Measurements from ENCODE around the gene ATP2A2. TPM values are rescaled to one million over a fixed set of nuclear protein-coding genes. Genes with fewer than 3 reads are reported as not detected.
A peak's percentile ranks its signal among the peaks of the same experiment; 100 is the strongest.

The ATP2A2 gene
- polyA plus RNA-seq = 10 to 100 TPM; 29.6 to 88.1 (median 35.4) TPM

DNA sequence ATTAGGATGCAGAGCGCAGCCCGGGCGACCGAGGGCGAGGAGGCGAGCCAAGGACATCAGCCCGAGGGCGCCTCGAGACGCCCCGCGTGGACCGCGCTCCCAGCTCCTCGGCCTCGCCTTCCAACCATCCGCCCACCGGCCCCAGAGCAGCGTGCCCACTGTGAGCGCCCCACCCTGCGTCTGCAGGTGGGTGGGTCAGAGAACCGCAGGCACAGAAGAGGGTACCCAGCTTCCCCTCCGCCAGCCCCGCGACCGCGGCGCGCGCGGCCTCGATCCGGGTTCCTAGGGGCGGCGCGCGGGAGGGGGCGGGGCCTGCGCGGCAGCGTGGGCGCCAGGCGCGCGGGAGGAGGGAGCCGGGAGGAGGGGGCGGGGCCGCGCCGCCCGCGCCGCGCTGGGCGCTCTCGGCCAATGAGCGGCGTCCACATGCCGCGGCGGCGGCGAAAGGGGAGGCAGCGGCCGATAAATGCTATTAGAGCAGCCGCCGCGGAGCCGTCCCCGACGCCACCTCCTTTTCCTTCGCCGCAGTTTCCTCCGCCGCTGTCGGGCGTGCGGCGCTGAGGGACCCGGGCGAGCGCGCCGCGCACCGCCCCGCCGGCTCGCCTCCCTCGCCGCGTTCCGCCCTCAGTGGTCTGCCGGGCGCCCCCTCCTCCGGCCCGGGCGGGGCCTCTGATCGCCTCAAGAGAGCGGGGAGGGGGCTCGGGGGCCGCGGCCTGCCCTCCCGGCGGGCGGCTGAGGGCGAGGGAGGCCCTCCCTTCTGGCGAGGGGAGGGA, at the start of gene ATP2A2:
Gene ATP2A2 (plus strand): TSS at position 469 of the 770 bp plus-strand sequence. CDS start 543 bp downstream, outside the sequence.
- WGBS, 3 donors = 0 to 1% (median 0%) methylated on average over 56 to 102 of the region's 108 CpGs

GRCh38 chr12:110233212-110233903, 47.7 kb upstream of the ATP2A2 start:
- no peak overlapping the region for H3K27ac ChIP-seq (ENCODE audit: low read depth, low read length)
- 83 to 85% (median 83%) methylated on average over 6 of the region's 6 CpGs for WGBS, 3 donors

More for the DNA sequence above, at the start of gene ATP2A2:
- H3K27ac ChIP-seq (ENCODE audit: low read depth, low read length) = peak within 1 kb of the TSS; percentile 96

DNA sequence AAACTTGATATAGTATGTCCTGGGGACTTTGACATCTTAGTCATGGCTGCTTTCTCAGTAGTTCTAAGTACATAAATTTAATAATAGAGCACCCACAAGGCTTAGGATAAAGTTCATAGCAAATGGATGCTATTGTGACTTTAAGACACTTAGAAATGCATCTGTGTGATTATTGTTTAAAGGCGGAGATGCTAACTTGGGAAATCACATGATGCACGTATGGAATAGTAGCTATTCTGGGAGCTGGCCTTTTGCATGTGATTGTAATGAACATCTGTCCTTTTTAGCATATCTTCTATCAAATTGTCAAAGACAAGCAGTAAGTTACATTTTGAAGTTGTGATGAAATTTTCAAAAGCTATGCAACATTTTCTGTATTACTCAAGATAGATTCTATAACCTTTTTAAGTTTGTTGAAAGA, 46.7 kb upstream of the ATP2A2 start:
- WGBS, 3 donors = 30 to 40% (median 38%) methylated on average over 2 of the region's 2 CpGs
- no peak overlapping the region for H3K27ac ChIP-seq (ENCODE audit: low read depth, low read length)

DNA sequence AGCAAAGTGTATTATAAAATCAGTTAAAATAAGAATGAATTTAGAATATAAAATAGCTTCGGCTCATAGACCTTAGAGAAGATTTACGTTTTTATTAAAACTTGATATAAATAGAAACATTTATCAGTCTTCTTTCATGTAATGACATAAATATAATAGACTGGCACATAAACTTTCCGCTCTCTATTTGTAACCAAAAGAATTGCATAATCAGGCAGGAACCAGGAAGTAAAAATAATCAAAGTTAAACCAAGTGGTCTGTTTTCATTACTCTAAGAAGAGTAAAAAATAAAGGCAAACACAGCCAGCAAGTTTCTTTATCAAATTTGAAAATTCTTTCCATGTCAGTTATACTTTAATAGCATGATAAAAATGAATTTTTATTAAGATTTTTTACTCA, 46.3 kb upstream of the ATP2A2 start:
- WGBS, 3 donors = 10 to 20% (median 19%) methylated on average over 3 of the region's 3 CpGs
- no peak overlapping the region for H3K27ac ChIP-seq (ENCODE audit: low read depth, low read length)

- WGBS, 3 donors = 48 to 87% (median 68%) methylated on average over 1 of the region's 1 CpG
- H3K27ac ChIP-seq (ENCODE audit: low read depth, low read length) = no peak overlapping the region
Observed at GRCh38 chr12:110235383-110235782, 45.7 kb upstream of the ATP2A2 start.

- 82 to 96% (median 88%) methylated on average over 5 of the region's 5 CpGs for WGBS, 3 donors
- no peak overlapping the region for H3K27ac ChIP-seq (ENCODE audit: low read depth, low read length)
Observed at GRCh38 chr12:110243227-110243626, 37.8 kb upstream of the ATP2A2 start.

- 95 to 96% (median 96%) methylated on average over 12 of the region's 12 CpGs for WGBS, 3 donors
- no peak overlapping the region for H3K27ac ChIP-seq (ENCODE audit: low read depth, low read length)
Observed at GRCh38 chr12:110244372-110244771, 36.7 kb upstream of the ATP2A2 start.

- no peak overlapping the region for H3K27ac ChIP-seq (ENCODE audit: low read depth, low read length)
- 81 to 86% (median 81%) methylated on average over 8 of the region's 8 CpGs for WGBS, 3 donors
Observed at GRCh38 chr12:110244829-110245228, 36.2 kb upstream of the ATP2A2 start.

GRCh38 chr12:110245369-110245772, 35.7 kb upstream of the ATP2A2 start:
- WGBS, 3 donors = 70 to 86% (median 80%) methylated on average over 3 of the region's 3 CpGs
- H3K27ac ChIP-seq (ENCODE audit: low read depth, low read length) = no peak overlapping the region

DNA sequence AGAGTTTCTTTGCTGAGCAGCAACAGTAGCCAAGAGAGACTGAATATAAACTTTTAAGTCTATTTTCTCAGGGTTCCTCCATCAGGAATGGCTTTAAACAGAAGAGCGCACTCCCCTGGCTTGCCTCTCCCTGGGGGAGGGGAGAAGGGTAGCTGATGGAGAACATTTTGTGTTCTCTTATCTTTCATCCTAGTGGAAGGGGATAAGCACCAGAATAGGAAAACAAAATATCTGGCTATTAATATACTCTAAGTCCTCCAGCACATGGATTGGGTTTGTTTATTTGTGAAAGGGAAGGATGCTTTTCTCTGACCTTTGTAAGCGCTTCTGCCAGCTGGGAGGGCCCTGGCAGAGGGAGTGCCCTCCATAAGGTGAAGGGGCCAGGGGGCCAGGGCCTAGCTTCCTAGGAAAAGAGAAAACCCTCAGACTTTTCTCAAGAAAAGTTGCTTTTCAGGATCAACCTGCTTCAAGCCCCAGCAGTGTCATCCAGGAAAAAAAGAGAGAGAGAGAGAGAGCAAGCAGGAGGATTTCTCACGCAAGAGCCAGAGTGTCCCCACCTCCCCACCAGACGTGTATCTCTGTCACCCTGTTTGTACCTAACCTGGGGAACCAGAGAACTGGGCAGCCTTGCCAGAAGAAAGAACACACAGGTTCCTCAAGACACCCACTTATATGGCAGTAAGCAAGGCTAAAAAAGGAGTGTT, 34.3 kb upstream of the ATP2A2 start:
- no peak overlapping the region for H3K27ac ChIP-seq (ENCODE audit: low read depth, low read length)
- 62 to 82% (median 79%) methylated on average over 4 of the region's 4 CpGs for WGBS, 3 donors

DNA sequence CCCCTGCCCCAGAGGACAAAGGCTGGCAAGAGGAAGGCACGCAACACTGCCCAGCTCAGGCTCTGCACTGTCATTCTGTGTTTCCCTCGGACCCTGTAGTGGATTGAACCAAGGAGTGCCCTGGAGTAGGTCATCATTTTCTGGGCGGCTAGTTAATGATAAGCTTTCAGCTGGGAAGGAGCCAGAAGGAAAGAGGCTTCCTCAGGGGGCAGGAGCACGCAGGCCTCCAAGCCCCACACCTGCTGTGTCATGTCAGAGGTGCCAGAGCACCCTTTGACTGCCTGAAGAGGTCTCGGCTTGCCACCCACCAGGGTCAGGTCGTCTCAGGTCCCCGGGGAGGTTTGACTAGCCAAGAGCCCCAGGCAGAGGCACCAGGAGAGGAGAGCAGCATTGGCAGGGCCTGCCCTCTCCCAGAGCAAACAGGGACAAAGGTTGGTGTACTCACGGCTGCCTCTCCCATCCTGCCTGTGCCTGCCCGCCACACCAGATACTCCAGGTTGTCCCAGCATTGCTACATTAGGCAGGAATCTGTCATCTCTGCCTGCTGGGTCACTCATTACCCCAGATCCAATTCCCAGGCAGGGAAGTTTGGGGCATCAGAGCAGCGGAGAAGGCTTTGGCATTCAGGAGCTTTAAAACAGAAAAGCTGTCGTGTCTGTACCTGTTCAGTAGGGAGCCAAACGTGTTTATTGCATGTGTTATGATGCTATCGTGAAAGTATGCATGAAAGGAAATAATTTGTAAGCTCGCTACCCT, 33.5 kb upstream of the ATP2A2 start:
- 23 to 73% (median 71%) methylated on average over 14 of the region's 14 CpGs for WGBS, 3 donors
- no peak overlapping the region for H3K27ac ChIP-seq (ENCODE audit: low read depth, low read length)

DNA sequence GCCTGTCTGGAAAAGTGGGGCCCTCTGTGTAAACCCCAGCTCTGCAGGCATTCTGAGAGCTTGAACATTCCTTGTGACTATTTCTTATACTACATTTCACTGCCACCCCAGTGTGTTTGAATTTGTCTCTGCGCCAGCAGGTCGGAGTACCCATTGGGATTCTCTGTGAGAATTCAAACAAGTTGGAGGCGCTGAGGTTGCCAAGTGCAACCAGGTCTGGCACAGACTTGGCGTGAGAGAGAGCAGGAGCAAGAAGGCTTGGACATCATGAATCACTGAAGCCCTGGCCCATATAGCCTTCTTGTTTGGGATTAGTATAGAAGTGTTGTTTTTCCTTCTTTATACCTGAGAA, 33.0 kb upstream of the ATP2A2 start:
- WGBS, 3 donors = 41 to 93% (median 86%) methylated on average over 4 of the region's 4 CpGs

GRCh38 chr12:110249105-110249504, 31.9 kb upstream of the ATP2A2 start:
- 17 to 65% (median 24%) methylated on average over 4 of the region's 4 CpGs for WGBS, 3 donors
- no peak overlapping the region for H3K27ac ChIP-seq (ENCODE audit: low read depth, low read length)

More for the DNA sequence above, 33.0 kb upstream of the ATP2A2 start:
- no peak overlapping the region for H3K27ac ChIP-seq (ENCODE audit: low read depth, low read length)

DNA sequence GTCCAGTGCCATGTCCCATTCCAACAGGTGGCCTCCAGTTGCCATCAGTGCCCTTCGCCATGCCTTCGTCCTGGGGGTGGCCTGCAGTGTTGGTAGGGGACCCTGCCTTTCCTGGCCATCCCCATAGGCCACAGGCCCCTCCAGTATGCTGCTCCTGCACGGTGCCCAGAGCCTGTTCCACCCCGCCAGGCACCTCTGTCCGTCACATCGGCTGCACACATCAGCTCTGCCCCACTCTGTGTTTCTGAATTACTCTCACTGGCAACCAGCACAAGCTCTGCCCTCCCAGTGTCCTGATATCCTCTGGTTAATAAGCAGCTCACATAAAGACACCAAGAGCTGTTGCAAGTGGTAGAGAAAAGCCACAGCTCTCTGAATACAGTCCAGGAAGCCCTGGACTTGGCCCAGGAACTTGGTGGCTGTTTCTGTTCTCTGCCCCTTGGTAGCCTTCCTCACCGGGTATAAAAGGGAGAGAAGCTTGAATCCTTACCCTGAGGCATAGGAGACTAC, 31.3 kb upstream of the ATP2A2 start:
- WGBS, 3 donors = 73 to 87% (median 84%) methylated on average over 7 of the region's 7 CpGs
- H3K27ac ChIP-seq (ENCODE audit: low read depth, low read length) = no peak overlapping the region

DNA sequence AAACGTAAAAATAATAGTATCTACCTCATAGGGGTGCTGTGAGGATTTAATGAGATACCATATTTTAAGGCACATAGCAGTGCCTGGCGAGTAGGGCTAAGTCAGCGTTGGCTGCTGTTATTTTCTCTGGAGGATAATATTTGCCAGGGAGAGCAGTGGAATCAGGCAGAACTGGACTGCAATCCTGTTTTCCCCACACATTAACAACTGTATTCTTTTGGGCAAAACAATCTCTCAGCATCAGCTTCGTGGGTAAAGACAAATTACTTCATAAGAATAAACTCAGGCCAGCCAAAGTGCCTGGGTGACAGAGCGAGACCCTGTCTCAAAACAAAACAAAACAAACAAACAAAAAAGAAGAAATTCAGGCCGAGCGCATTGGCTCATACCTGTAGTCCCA, 29.7 kb upstream of the ATP2A2 start:
- WGBS, 3 donors = 84 to 89% (median 88%) methylated on average over 7 of the region's 7 CpGs
- no peak overlapping the region for H3K27ac ChIP-seq (ENCODE audit: low read depth, low read length)

- no peak overlapping the region for H3K27ac ChIP-seq (ENCODE audit: low read depth, low read length)
- 66 to 82% (median 70%) methylated on average over 9 of the region's 9 CpGs for WGBS, 3 donors
Observed at GRCh38 chr12:110252716-110253115, 28.3 kb upstream of the ATP2A2 start.

DNA sequence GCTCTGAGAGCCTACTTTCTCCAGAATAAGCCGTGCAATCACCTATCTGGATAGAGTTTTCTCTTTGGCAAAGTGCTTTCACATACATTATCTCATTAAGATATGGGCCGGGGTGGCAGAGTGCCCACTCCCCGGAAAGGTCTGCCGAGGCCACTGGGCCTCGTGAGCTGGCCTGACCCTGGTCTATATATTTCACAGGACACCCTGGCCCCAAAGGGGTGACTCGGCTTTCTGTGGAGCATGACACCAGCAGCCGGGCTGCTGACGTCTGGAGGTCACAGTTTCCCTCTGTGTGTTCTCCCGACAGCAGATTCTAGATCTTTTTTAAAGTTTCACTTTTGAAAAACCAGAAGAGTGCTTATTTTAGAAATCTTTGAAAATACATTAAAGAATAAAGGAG, 27.9 kb upstream of the ATP2A2 start:
- 30 to 40% (median 30%) methylated on average over 9 of the region's 9 CpGs for WGBS, 3 donors
- H3K27ac ChIP-seq (ENCODE audit: low read depth, low read length) = no peak overlapping the region

DNA sequence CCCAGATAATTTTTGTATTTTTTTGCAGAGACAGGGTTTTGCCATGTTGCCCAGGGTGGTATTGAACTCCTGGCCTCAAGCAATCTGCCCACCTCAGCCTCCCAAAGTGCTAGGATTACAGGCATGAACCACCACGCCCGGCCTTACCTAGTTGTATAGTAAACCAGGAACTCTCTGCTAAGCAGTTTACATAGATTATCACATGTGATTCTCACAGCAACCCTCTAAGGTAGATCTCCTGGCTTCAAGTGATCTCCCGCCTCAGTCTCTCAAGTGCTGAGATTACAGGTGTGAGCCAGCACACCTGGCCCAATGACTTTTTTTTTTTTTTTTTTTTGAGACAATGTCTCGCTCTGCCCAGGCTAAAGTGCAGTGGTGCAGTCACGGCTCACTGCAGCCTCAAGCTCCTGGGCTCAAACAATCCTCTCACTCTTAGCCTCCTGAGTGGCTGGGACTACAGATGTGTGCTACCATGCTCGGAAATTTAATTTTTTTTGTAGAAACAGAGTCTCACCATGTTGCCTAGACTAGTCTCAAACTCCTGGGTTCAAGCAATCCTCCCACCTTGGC, 26.0 kb upstream of the ATP2A2 start:
- WGBS, 3 donors = 63 to 97% (median 96%) methylated on average over 6 of the region's 6 CpGs
- H3K27ac ChIP-seq (ENCODE audit: low read depth, low read length) = no peak overlapping the region

All from adipose tissue (tissue), 3 donors.